Measurements from ENCODE around the gene CPNE2.

DNA sequence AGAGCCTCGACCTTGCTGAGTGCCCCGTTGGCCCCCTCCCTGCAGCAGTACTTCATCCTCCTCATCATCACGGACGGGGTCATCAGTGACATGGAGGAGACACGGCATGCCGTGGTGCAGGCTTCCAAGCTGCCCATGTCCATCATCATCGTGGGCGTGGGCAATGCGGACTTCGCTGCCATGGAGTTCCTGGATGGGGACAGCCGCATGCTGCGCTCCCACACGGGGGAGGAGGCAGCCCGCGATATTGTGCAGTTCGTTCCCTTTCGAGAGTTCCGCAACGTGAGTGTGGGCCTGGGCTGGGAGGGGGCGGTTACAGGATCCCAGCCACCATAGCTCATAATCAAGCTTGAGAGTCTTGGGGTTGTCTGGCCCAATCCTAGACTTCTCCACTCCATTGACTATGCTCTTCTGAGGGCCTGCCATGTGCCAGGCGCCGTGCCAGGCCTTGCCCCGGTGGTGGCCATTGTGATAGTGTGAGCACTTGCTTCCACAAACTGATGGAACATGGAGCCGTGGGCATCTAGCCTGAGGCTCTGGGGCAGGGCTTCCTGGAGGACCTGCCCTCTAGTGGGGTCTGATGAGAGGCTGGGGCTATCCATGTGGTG lies 53.8 kb downstream of the CPNE2 start:
- TF ChIP-seq, protein P1, sequence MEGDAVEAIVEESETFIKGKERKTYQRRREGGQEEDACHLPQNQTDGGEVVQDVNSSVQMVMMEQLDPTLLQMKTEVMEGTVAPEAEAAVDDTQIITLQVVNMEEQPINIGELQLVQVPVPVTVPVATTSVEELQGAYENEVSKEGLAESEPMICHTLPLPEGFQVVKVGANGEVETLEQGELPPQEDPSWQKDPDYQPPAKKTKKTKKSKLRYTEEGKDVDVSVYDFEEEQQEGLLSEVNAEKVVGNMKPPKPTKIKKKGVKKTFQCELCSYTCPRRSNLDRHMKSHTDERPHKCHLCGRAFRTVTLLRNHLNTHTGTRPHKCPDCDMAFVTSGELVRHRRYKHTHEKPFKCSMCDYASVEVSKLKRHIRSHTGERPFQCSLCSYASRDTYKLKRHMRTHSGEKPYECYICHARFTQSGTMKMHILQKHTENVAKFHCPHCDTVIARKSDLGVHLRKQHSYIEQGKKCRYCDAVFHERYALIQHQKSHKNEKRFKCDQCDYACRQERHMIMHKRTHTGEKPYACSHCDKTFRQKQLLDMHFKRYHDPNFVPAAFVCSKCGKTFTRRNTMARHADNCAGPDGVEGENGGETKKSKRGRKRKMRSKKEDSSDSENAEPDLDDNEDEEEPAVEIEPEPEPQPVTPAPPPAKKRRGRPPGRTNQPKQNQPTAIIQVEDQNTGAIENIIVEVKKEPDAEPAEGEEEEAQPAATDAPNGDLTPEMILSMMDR (IDR thresholded peaks at IDR 0.05) = no peak
- no peak for TF ChIP-seq POLR2A (IDR thresholded peaks at IDR 0.05)

All from lower leg skin (tissue), 3 donors.